Measurements from ENCODE around the gene REV3L. TPM values are rescaled to one million over a fixed set of nuclear protein-coding genes. Genes with fewer than 3 reads are reported as not detected.

Gene REV3L
- total RNA-seq, 1 experiment from 2014 or later, result 17.2 TPM

DNA sequence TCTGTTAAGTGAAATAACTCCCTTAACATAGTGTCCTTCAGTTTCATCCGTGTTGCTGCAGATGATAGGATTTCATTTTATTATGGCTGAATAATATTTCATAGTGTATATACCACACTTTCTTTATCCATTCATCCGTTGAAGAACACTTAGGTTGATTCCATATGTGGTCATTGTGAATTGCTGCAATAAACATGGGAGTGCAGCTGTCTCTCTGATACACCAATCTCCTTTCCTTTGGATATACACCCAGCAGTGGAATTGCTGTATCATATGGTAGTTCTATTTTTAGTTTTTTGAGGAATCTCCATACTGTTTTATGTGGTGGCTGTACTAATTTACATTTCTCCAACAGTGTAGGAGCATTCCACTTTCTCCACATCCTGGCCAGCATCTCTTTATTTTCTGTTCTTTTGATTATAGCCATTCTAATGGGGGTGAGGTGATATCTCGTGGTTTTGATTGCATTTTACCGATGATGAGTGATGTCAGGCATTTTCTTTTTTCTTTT, 202.5 kb downstream of the REV3L start:
- TF ChIP-seq, protein P1, sequence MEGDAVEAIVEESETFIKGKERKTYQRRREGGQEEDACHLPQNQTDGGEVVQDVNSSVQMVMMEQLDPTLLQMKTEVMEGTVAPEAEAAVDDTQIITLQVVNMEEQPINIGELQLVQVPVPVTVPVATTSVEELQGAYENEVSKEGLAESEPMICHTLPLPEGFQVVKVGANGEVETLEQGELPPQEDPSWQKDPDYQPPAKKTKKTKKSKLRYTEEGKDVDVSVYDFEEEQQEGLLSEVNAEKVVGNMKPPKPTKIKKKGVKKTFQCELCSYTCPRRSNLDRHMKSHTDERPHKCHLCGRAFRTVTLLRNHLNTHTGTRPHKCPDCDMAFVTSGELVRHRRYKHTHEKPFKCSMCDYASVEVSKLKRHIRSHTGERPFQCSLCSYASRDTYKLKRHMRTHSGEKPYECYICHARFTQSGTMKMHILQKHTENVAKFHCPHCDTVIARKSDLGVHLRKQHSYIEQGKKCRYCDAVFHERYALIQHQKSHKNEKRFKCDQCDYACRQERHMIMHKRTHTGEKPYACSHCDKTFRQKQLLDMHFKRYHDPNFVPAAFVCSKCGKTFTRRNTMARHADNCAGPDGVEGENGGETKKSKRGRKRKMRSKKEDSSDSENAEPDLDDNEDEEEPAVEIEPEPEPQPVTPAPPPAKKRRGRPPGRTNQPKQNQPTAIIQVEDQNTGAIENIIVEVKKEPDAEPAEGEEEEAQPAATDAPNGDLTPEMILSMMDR (IDR thresholded peaks at IDR 0.05; ENCODE audit: unreplicated experiment), result no peak
- Mint-ChIP-seq H3K36me3 (ENCODE audit: insufficient read depth, unreplicated experiment) (peaks cover 40% of the 10 kb centered on the region), H3K27ac (ENCODE audit: unreplicated experiment) (no peak overlapping the region), H3K4me3 (ENCODE audit: low read depth, unreplicated experiment) (no peak overlapping the region), H3K4me1 (ENCODE audit: low read depth, unreplicated experiment) (no peaks in the 10 kb centered on the region), H3K9me3 (ENCODE audit: low read depth, unreplicated experiment) (no peaks in the 10 kb centered on the region), H3K27me3 (ENCODE audit: unreplicated experiment) (no peaks in the 10 kb centered on the region)
- no peak for DNase-seq
- intact Hi-C loops (cut with micrococcal nuclease; ENCODE audit: unreplicated experiment), result no loop called here
- CTCF ChIA-PET, result interaction anchor here (0.6 kb wide), 1 partner anchor 13 kb away, joined by 6 read pairs; no protein-coding TSS in a partner anchor
- no TSS peak for BruUV-seq (replicated peaks)

DNA sequence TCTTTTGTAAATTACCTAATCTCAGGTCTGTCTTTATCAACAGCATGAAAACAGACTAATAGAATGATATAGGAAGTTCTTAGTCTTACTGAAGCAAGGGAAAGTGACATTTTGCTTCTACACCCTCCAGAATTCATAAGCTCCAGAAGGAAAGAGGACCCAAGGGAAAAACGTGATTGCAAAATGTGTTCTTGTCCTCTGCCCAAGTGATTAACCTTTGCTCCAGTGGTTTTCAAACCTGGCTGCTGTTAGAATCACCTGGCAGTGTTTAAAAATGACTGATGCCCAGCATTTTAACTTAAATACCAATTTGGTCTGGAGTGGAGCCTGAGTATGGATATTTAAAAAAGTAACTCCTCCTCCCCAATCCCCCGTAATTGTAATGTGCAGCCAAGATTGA, 204.3 kb downstream of the REV3L start:
- DNase-seq, result no peak
- TF ChIP-seq, protein P1 (IDR thresholded peaks at IDR 0.05; ENCODE audit: unreplicated experiment), result no peak
- no peak overlapping the region for H3K27ac Mint-ChIP-seq (ENCODE audit: unreplicated experiment)
- H3K36me3 Mint-ChIP-seq (ENCODE audit: insufficient read depth, unreplicated experiment), result peaks cover 35% of the 10 kb centered on the region
- H3K9me3 Mint-ChIP-seq (ENCODE audit: low read depth, unreplicated experiment), result no peaks in the 10 kb centered on the region
- intact Hi-C loops (cut with micrococcal nuclease; ENCODE audit: unreplicated experiment), result no loop called here
- no TSS peak for BruUV-seq (replicated peaks)
- no peaks in the 10 kb centered on the region for H3K4me1 Mint-ChIP-seq (ENCODE audit: low read depth, unreplicated experiment)
- no peaks in the 10 kb centered on the region for H3K27me3 Mint-ChIP-seq (ENCODE audit: unreplicated experiment)
- CTCF ChIA-PET, result no interaction called here
- H3K4me3 Mint-ChIP-seq (ENCODE audit: low read depth, unreplicated experiment), result no peak overlapping the region

DNA sequence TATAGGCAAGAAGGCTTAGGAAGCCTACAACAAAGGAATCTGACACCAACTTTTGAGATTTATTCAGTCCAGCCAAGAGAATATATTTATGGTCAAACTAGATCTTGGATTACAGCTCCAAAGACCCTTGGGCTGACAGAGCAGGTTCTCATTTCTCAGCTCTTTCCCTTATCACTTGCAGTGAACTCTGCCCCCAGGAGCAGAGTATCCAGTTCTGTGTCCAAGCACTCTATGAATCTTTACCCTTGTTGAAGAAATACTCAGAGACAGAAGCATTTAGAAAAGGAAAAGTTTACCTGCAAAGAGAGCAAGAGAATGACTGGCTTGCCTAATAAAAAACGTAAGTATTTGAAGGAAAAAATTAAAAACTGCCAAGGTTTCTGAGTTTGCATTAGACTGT, 205.2 kb downstream of the REV3L start:
- TF ChIP-seq, protein P1 (IDR thresholded peaks at IDR 0.05; ENCODE audit: unreplicated experiment), result no peak
- H3K9me3 Mint-ChIP-seq (ENCODE audit: low read depth, unreplicated experiment), result no peaks in the 10 kb centered on the region
- H3K36me3 Mint-ChIP-seq (ENCODE audit: insufficient read depth, unreplicated experiment), result peaks cover 34% of the 10 kb centered on the region
- CTCF ChIA-PET, result no interaction called here
- intact Hi-C loops (cut with micrococcal nuclease; ENCODE audit: unreplicated experiment), result no loop called here
- H3K4me1 Mint-ChIP-seq (ENCODE audit: low read depth, unreplicated experiment), result no peaks in the 10 kb centered on the region
- no peak for DNase-seq
- no peak overlapping the region for H3K27ac Mint-ChIP-seq (ENCODE audit: unreplicated experiment)
- no peak overlapping the region for H3K4me3 Mint-ChIP-seq (ENCODE audit: low read depth, unreplicated experiment)
- no peaks in the 10 kb centered on the region for H3K27me3 Mint-ChIP-seq (ENCODE audit: unreplicated experiment)
- no TSS peak for BruUV-seq (replicated peaks)

DNA sequence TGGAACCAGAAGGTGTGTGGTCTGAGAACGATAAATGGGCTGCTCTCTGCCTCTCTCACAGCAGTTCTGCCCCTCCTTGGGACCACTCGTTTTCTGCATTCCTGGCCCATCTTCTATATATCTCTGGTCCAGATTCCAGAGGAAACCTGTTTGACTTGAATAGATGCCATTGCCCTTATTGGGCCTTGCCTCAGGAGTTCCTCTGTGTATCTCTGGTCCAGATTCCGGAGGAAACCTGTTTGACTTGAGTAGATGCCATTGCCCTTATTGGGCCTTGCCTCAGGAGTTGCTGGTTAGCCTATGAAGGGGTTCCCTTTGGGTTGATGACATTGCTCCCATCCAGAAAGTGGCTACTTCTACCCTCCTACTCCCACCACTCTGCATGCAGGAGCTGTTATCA, 206.3 kb downstream of the REV3L start:
- no peak for DNase-seq
- peaks cover 32% of the 10 kb centered on the region for H3K36me3 Mint-ChIP-seq (ENCODE audit: insufficient read depth, unreplicated experiment)
- intact Hi-C loops (cut with micrococcal nuclease; ENCODE audit: unreplicated experiment), result no loop called here
- H3K4me1 Mint-ChIP-seq (ENCODE audit: low read depth, unreplicated experiment), result no peaks in the 10 kb centered on the region
- TF ChIP-seq, protein P1 (IDR thresholded peaks at IDR 0.05; ENCODE audit: unreplicated experiment), result no peak
- H3K27ac Mint-ChIP-seq (ENCODE audit: unreplicated experiment), result no peak overlapping the region
- no peak overlapping the region for H3K4me3 Mint-ChIP-seq (ENCODE audit: low read depth, unreplicated experiment)
- BruUV-seq (replicated peaks), result no TSS peak
- no peaks in the 10 kb centered on the region for H3K27me3 Mint-ChIP-seq (ENCODE audit: unreplicated experiment)
- CTCF ChIA-PET, result no interaction called here
- H3K9me3 Mint-ChIP-seq (ENCODE audit: low read depth, unreplicated experiment), result no peaks in the 10 kb centered on the region
